ENCODE measurements around the gene OR8G5.
"Not testable (repeated sequence)": the region's sequence is repeated elsewhere in the genome, so short reads cannot be mapped to it uniquely, and the experiment has no call there.

Gene OR8G5

GRCh38 chr11:124256076-124256475, at the start of gene OR8G5:
Gene OR8G5 (plus strand): TSS chr11:124256376. CDS start chr11:124264932, 8,556 bp downstream.
- no peak for DNase-seq

GRCh38 chr11:124207102-124207792, 48.9 kb upstream of the OR8G5 start:
- no peak for DNase-seq

- no peak for DNase-seq
Observed at GRCh38 chr11:124209824-124210357, 46.3 kb upstream of the OR8G5 start.

GRCh38 chr11:124210421-124210820, 45.8 kb upstream of the OR8G5 start:
- DNase-seq = no peak

GRCh38 chr11:124211321-124211720, 44.9 kb upstream of the OR8G5 start:
- no peak for DNase-seq

GRCh38 chr11:124214027-124214426, 42.1 kb upstream of the OR8G5 start:
- DNase-seq = no peak

- DNase-seq = no peak
Observed at GRCh38 chr11:124219126-124219525, 37.0 kb upstream of the OR8G5 start.

- DNase-seq = no peak
Observed at GRCh38 chr11:124222407-124222806, 33.8 kb upstream of the OR8G5 start.

- peak; percentile 22 for DNase-seq
Observed at GRCh38 chr11:124224618-124225423, 31.4 kb upstream of the OR8G5 start.

GRCh38 chr11:124225471-124225870, 30.7 kb upstream of the OR8G5 start:
- DNase-seq = no peak

GRCh38 chr11:124233376-124233775, 22.8 kb upstream of the OR8G5 start:
- DNase-seq = no peak

GRCh38 chr11:124238512-124238911, 17.7 kb upstream of the OR8G5 start:
- DNase-seq = no peak

- no peak for DNase-seq
Observed at GRCh38 chr11:124240621-124241397, 15.4 kb upstream of the OR8G5 start, which contains the start of gene OR8G1. Gene OR8G1 (plus strand): TSS chr11:124241095. CDS start chr11:124249676, 8,581 bp downstream.

- DNase-seq = not testable (repeated sequence)
Observed at GRCh38 chr11:124249869-124250268, 6.3 kb upstream of the OR8G5 start.

- not testable (repeated sequence) for DNase-seq
Observed at GRCh38 chr11:124265041-124265440, 8.9 kb downstream of the OR8G5 start.

GRCh38 chr11:124270886-124271285, 14.7 kb downstream of the OR8G5 start:
- DNase-seq = not testable (repeated sequence)

GRCh38 chr11:124274000-124274399, 17.8 kb downstream of the OR8G5 start:
- DNase-seq = no peak

GRCh38 chr11:124276081-124276480, 19.9 kb downstream of the OR8G5 start:
- DNase-seq = peak; percentile 79

GRCh38 chr11:124277207-124277606, 21.0 kb downstream of the OR8G5 start:
- DNase-seq = no peak

- no peak for DNase-seq
Observed at GRCh38 chr11:124277804-124278203, 21.6 kb downstream of the OR8G5 start.

- DNase-seq = no peak
Observed at GRCh38 chr11:124278261-124278660, 22.1 kb downstream of the OR8G5 start.

GRCh38 chr11:124285610-124286344, 29.6 kb downstream of the OR8G5 start:
- DNase-seq = no peak
